Keratinocyte (primary cell): ENCODE measurements around the gene ZNF628. TPM values are rescaled to one million over a fixed set of nuclear protein-coding genes. Genes with fewer than 3 reads are reported as not detected.

Source experiments
- DNase-seq: peaks from one replicate; pipeline ENCODE4 v3.0.0-alpha.2; 2011; ENCODE audit warnings: low read depth, missing footprints, low spot score
- FAIRE-seq: peaks from 2 replicates; lab custom pipeline; 2011; peaks lifted over from hg19 to GRCh38; lab: Jason Lieb, UNC
- H2AFZ ChIP-seq: 2 replicates; pipeline ENCODE4 v1.6.0; 2012; ENCODE audit warnings: low read length, control low read depth, inconsistent platforms; ENCODE audit not compliant: control insufficient read depth
- H3K27ac ChIP-seq: 2 replicates; pipeline ENCODE4 v1.5.1; 2011; ENCODE audit warnings: low read length; ENCODE audit not compliant: control insufficient read depth, insufficient read depth
- H3K27me3 ChIP-seq: 3 replicates; pipeline ENCODE4 v1.6.0; 2011; ENCODE audit warnings: low read length; ENCODE audit not compliant: control insufficient read depth, insufficient read depth; ENCODE audit errors: extremely low read depth
- H3K36me3 ChIP-seq, 2 experiments: 2 replicates in 1 of 2; 3 replicates in 1 of 2; pipeline ENCODE4 v1.5.1; 2011; ENCODE audit warnings: low read length in 2 of 2, mild to moderate bottlenecking in 1 of 2; ENCODE audit not compliant: control insufficient read depth in 2 of 2, insufficient read depth in 2 of 2; ENCODE audit errors: extremely low read depth in 1 of 2
- H3K4me1 ChIP-seq: 3 replicates; pipeline ENCODE4 v1.5.1; 2011; ENCODE audit warnings: low read length; ENCODE audit not compliant: control insufficient read depth, insufficient read depth; ENCODE audit errors: extremely low read depth
- H3K4me2 ChIP-seq: 3 replicates; pipeline ENCODE4 v1.6.0; 2011; ENCODE audit warnings: low read depth, low read length; ENCODE audit not compliant: control insufficient read depth, insufficient read depth; ENCODE audit errors: extremely low read depth
- H3K4me3 ChIP-seq, 3 experiments: fragments of 200-600 bp in 1 of 3; sonication (generic) in 1 of 3; 2 replicates in 2 of 3; 3 replicates in 1 of 3; pipeline ENCODE4 v1.5.1; 2011 to 2016; ENCODE audit warnings: low read length in 3 of 3, mild to moderate bottlenecking in 3 of 3, control low read depth in 2 of 3, inconsistent platforms in 1 of 3, low read depth in 1 of 3, mixed read lengths in 1 of 3, mixed run types in 1 of 3, moderate library complexity in 1 of 3; ENCODE audit not compliant: control insufficient read depth in 2 of 3, insufficient read depth in 2 of 3; ENCODE audit errors: extremely low read depth in 1 of 3
- H3K79me2 ChIP-seq: 2 replicates; pipeline ENCODE4 v1.6.0; 2012; ENCODE audit warnings: low read length; ENCODE audit not compliant: control insufficient read depth, insufficient read depth
- H3K9ac ChIP-seq: 3 replicates; pipeline ENCODE4 v1.6.0; 2011; ENCODE audit warnings: low read length; ENCODE audit not compliant: control insufficient read depth, insufficient read depth; ENCODE audit errors: extremely low read depth
- H3K9me1 ChIP-seq: 3 replicates; pipeline ENCODE4 v1.6.0; 2011; ENCODE audit warnings: low read length; ENCODE audit not compliant: control insufficient read depth, insufficient read depth; ENCODE audit errors: extremely low read depth
- H3K9me3 ChIP-seq: 2 replicates; pipeline ENCODE4 v1.5.1; 2012; ENCODE audit warnings: low read depth, low read length; ENCODE audit not compliant: control insufficient read depth
- H4K20me1 ChIP-seq: 3 replicates; pipeline ENCODE4 v1.6.0; 2011; ENCODE audit warnings: low read length; ENCODE audit not compliant: control insufficient read depth, insufficient read depth; ENCODE audit errors: extremely low read depth
- CTCF ChIP-seq, 3 experiments: IDR thresholded peaks in 1 of 3; conservative IDR thresholded peaks in 1 of 3; optimal IDR thresholded peaks in 1 of 3; 2 replicates in 2 of 3; 3 replicates in 1 of 3; pipeline versions ENCODE3 to v1.5.1; 2011; ENCODE audit warnings: low read length in 3 of 3, mild to moderate bottlenecking in 3 of 3, moderate library complexity in 2 of 3, control low read depth in 1 of 3, inconsistent platforms in 1 of 3; ENCODE audit not compliant: insufficient read depth in 2 of 3; ENCODE audit errors: extremely low read depth in 1 of 3
- EZH2 ChIP-seq: IDR thresholded peaks from one replicate; pipeline ENCODE4 v1.6.1; 2012; ENCODE audit warnings: inconsistent platforms, mild to moderate bottlenecking, low read length, moderate library complexity
- dilution Hi-C: fragments of 300-500 bp; cut with MboI; formaldehyde crosslinking; loops from one replicate; pipeline ENCODE4 v1.7.0; 2020; ENCODE audit warnings: low sequenced_read_pairs; ENCODE audit not compliant: extremely low pct_ligation_motif_present
- polyA plus RNA-seq, 5 experiments: library from polyadenylated mRNA; depleted of rRNA in 3 of 5; stranded (reverse) in 3 of 5; stranded (forward) in 1 of 5; unstranded in 1 of 5; fragments of >200 nt; gene quantifications; 1 replicate in 1 of 5; 2 replicates in 3 of 5; 3 replicates in 1 of 5; pipeline versions ENCODE4 v1.2.1 to v1.2.3, GENCODE V29; 2011 to 2012; ENCODE audit warnings: missing spikeins in 2 of 5, low read depth in 1 of 5, low replicate concordance in 1 of 5

ZNF628 gene
- polyA plus RNA-seq, 1 donor (not counting 4 experiments of a cell fraction or from before 2014, with no cell fraction given) = 0.22 TPM

GRCh38 chr19:55440411-55441105 is 35.9 kb upstream of the ZNF628 start:
- Histone ChIP-seq H3K9me1 (no peaks in the 10 kb centered on the region), H3K4me3 (no peak overlapping the region), H3K79me2 (no peaks in the 10 kb centered on the region), H3K27ac (no peak overlapping the region), H3K36me3 (no peaks in the 10 kb centered on the region), H2AFZ (no peak overlapping the region), H3K9me3 (no peaks in the 10 kb centered on the region), H4K20me1 (peaks cover 9% of the 10 kb centered on the region), H3K9ac (no peak overlapping the region), H3K4me2 (no peak overlapping the region), H3K4me1 (peaks cover 3% of the 10 kb centered on the region), H3K27me3 (peaks cover 58% of the 10 kb centered on the region)
- no peak for TF ChIP-seq CTCF (optimal IDR thresholded peaks at IDR 0.05 in 1 of 3, IDR thresholded peaks at IDR 0.05 in 1 of 3, conservative IDR thresholded peaks at IDR 0.05 in 1 of 3; ENCODE audit: extremely low read depth in 1 of 3, insufficient read depth in 2 of 3, low read length in 3 of 3)
- TF ChIP-seq EZH2 = peak; percentile 10
- DNase-seq = no peak
- FAIRE-seq = no peak
- dilution Hi-C loops = no loop called here

- Histone ChIP-seq H3K27ac (no peak overlapping the region), H3K79me2 (no peaks in the 10 kb centered on the region), H3K27me3 (peaks cover 58% of the 10 kb centered on the region), H3K4me2 (no peak overlapping the region), H3K9ac (no peak overlapping the region), H4K20me1 (peaks cover 9% of the 10 kb centered on the region), H3K4me3 (no peak overlapping the region), H2AFZ (no peak overlapping the region), H3K9me3 (no peaks in the 10 kb centered on the region), H3K9me1 (no peaks in the 10 kb centered on the region), H3K36me3 (no peaks in the 10 kb centered on the region), H3K4me1 (peaks cover 7% of the 10 kb centered on the region)
- dilution Hi-C loops = no loop called here
- DNase-seq (no peak), FAIRE-seq (no peak)
- TF ChIP-seq CTCF (optimal IDR thresholded peaks at IDR 0.05 in 1 of 3, IDR thresholded peaks at IDR 0.05 in 1 of 3, conservative IDR thresholded peaks at IDR 0.05 in 1 of 3; ENCODE audit: extremely low read depth in 1 of 3, insufficient read depth in 2 of 3, low read length in 3 of 3) (no peak), EZH2 (no peak)
Observed at GRCh38 chr19:55441319-55441691, 35.1 kb upstream of the ZNF628 start.
